ENCODE data around the gene FAM234B.

FAM234B gene

GRCh38 chr12:13023811-13024530, 20.2 kb upstream of the FAM234B start:
- peak; percentile 60 for TF ChIP-seq CTCF (conservative IDR thresholded peaks at IDR 0.05; ENCODE audit: low read length)
- no peak overlapping the region for H3K4me3 ChIP-seq (ENCODE audit: low read length)
- DNase-seq (ENCODE audit: low read depth), result peak; percentile 72

GRCh38 chr12:13024531-13024916, 19.7 kb upstream of the FAM234B start:
- TF ChIP-seq CTCF (conservative IDR thresholded peaks at IDR 0.05; ENCODE audit: low read length), result no peak
- no peak for DNase-seq (ENCODE audit: low read depth)

GRCh38 chr12:13026286-13026685, 17.9 kb upstream of the FAM234B start:
- no peak for TF ChIP-seq CTCF (conservative IDR thresholded peaks at IDR 0.05; ENCODE audit: low read length)
- no peak for DNase-seq (ENCODE audit: low read depth)
- no peak overlapping the region for H3K4me3 ChIP-seq (ENCODE audit: low read length)

More at GRCh38 chr12:13024531-13024916, 19.7 kb upstream of the FAM234B start:
- H3K4me3 ChIP-seq (ENCODE audit: low read length), result no peak overlapping the region

DNA sequence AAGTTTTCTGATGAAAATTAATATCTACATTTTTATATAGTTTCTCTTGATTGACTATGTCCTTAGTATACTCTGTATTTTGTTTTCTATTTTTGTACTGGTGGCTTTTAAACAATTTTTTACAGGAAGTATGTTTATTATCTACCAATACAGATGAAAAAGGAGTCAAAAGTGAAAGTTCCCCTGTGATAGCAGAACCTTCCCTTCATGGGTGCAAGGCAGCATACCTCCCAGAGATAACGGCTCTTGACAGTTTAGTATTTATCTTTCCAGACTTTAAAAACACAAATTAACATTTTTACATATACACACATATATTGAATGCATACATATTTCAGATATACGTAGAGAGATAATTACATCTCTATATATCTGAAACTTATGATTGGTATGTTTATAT, 17.1 kb upstream of the FAM234B start:
- TF ChIP-seq CTCF (conservative IDR thresholded peaks at IDR 0.05; ENCODE audit: low read length), result no peak
- DNase-seq (ENCODE audit: low read depth), result no peak
- H3K4me3 ChIP-seq (ENCODE audit: low read length), result no peak overlapping the region

DNA sequence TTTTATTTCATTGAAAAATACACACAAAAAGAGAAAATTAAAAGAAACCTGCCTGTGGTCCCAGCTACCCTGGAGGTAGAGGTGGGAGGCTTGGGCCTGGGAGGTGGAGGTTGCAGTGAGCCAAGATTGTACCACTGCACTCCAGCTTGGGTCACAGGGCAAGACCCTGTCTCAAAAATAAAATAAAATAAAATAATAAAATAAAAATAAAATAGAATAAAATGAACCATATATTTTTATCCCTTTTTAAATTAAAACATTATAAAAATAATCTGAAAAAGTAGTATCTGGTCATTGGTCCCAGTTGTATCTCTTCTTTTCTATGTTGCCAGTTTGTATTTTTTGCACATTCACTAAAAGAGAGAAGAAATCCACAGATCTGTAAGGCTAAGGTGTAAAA, 16.7 kb upstream of the FAM234B start:
- DNase-seq (ENCODE audit: low read depth), result no peak
- no peak overlapping the region for H3K4me3 ChIP-seq (ENCODE audit: low read length)
- TF ChIP-seq CTCF (conservative IDR thresholded peaks at IDR 0.05; ENCODE audit: low read length), result no peak

GRCh38 chr12:13028825-13029570, 15.2 kb upstream of the FAM234B start:
- no peak for DNase-seq (ENCODE audit: low read depth)
- TF ChIP-seq CTCF (conservative IDR thresholded peaks at IDR 0.05; ENCODE audit: low read length), result no peak
- no peak overlapping the region for H3K4me3 ChIP-seq (ENCODE audit: low read length)
